BE2C (cell line): Measurements from ENCODE around the gene NRG2.

ENCODE experiments used
- DNase-seq: peaks from one replicate; pipeline ENCODE4 v3.0.0-alpha.2; 2020
- H3K27me3 ChIP-seq: fragments of 250-450 bp; sonication (Bioruptor Pico); 2 replicates; pipeline ENCODE4 v1.5.1; 2020; ENCODE audit warnings: mild to moderate bottlenecking
- H3K36me3 ChIP-seq: fragments of 250-450 bp; sonication (Bioruptor Pico); 2 replicates; pipeline ENCODE4 v1.5.1; 2020; ENCODE audit warnings: mild to moderate bottlenecking
- H3K4me1 ChIP-seq: fragments of 250-450 bp; sonication (Bioruptor Pico); 2 replicates; pipeline ENCODE4 v1.5.1; 2020
- H3K4me3 ChIP-seq: 2 replicates; pipeline ENCODE4 v1.5.1; 2011; ENCODE audit warnings: low read depth, low read length
- H3K9me3 ChIP-seq: fragments of 250-450 bp; sonication (Bioruptor Pico); 2 replicates; pipeline ENCODE4 v1.5.1; 2020
- CTCF ChIP-seq: IDR thresholded peaks from 2 replicates; pipeline ENCODE4 v1.5.1; 2012; ENCODE audit warnings: mild to moderate bottlenecking, low read depth, low read length

NRG2 gene

GRCh38 chr5:139805545-139805944 lies 237.6 kb downstream of the NRG2 start:
- no peak overlapping the region for H3K4me3 ChIP-seq
- H3K4me1 ChIP-seq = no peaks in the 10 kb centered on the region
- no peak for TF ChIP-seq CTCF
- no peaks in the 10 kb centered on the region for H3K27me3 ChIP-seq
- no peak for DNase-seq
- H3K9me3 ChIP-seq = no peaks in the 10 kb centered on the region
- no peaks in the 10 kb centered on the region for H3K36me3 ChIP-seq

- DNase-seq = no peak
- H3K9me3 ChIP-seq = no peaks in the 10 kb centered on the region
- H3K4me3 ChIP-seq = no peak overlapping the region
- no peaks in the 10 kb centered on the region for H3K36me3 ChIP-seq
- no peaks in the 10 kb centered on the region for H3K4me1 ChIP-seq
- no peaks in the 10 kb centered on the region for H3K27me3 ChIP-seq
- no peak for TF ChIP-seq CTCF
Measured at GRCh38 chr5:139804800-139805397, 238.2 kb downstream of the NRG2 start.

GRCh38 chr5:139803978-139804377 lies 239.1 kb downstream of the NRG2 start:
- Histone ChIP-seq H3K9me3 (no peaks in the 10 kb centered on the region), H3K36me3 (no peaks in the 10 kb centered on the region), H3K4me3 (no peak overlapping the region), H3K27me3 (no peaks in the 10 kb centered on the region), H3K4me1 (no peaks in the 10 kb centered on the region)
- TF ChIP-seq CTCF = no peak
- DNase-seq = no peak

GRCh38 chr5:139799359-139799758 lies 243.7 kb downstream of the NRG2 start:
- no peak for DNase-seq
- Histone ChIP-seq H3K27me3 (peaks cover 26% of the 10 kb centered on the region), H3K4me1 (no peaks in the 10 kb centered on the region), H3K4me3 (no peak overlapping the region), H3K9me3 (no peaks in the 10 kb centered on the region), H3K36me3 (no peaks in the 10 kb centered on the region)
- no peak for TF ChIP-seq CTCF

- peaks cover 31% of the 10 kb centered on the region for H3K27me3 ChIP-seq
- no peaks in the 10 kb centered on the region for H3K9me3 ChIP-seq
- H3K4me1 ChIP-seq = no peaks in the 10 kb centered on the region
- H3K36me3 ChIP-seq = no peaks in the 10 kb centered on the region
- no peak for DNase-seq
- no peak for TF ChIP-seq CTCF
- H3K4me3 ChIP-seq = no peak overlapping the region
Measured at GRCh38 chr5:139798883-139799282, 244.2 kb downstream of the NRG2 start.

- Histone ChIP-seq H3K4me1 (no peaks in the 10 kb centered on the region), H3K36me3 (no peaks in the 10 kb centered on the region), H3K4me3 (no peak overlapping the region), H3K27me3 (peaks cover 31% of the 10 kb centered on the region), H3K9me3 (no peaks in the 10 kb centered on the region)
- DNase-seq = no peak
- TF ChIP-seq CTCF = no peak
Measured at GRCh38 chr5:139797856-139798510, 245.1 kb downstream of the NRG2 start.
